Measurements from ENCODE around the gene DSCAML1. TPM values are rescaled to one million over a fixed set of nuclear protein-coding genes. Genes with fewer than 3 reads are reported as not detected.

DSCAML1 gene
- total RNA-seq, 2 experiments from 2014 or later, result 0.29 to 0.67 TPM

- Mint-ChIP-seq H3K4me1 (ENCODE audit: low read depth) (peaks cover 7% of the 10 kb centered on the region), H3K9me3 (no peaks in the 10 kb centered on the region), H3K4me3 (no peak overlapping the region), H3K27me3 (peaks cover 31% of the 10 kb centered on the region), H3K36me3 (no peaks in the 10 kb centered on the region), H3K27ac (no peak overlapping the region)
- ChIA-PET POLR2A (no interaction called here), CTCF (interaction anchor here (2.8 kb wide), 1 partner anchor 9 kb away, joined by 19 read pairs; no protein-coding TSS in a partner anchor)
- intact Hi-C loops (cut with micrococcal nuclease), result no loop called here
- no peak for DNase-seq
Measured at GRCh38 chr11:117799634-117800033, 2.6 kb upstream of the DSCAML1 start.

- ChIA-PET POLR2A (no interaction called here), CTCF (no interaction called here)
- intact Hi-C loops (cut with micrococcal nuclease), result no loop called here
- DNase-seq, result no peak
- no peaks in the 10 kb centered on the region for H3K36me3 Mint-ChIP-seq
- H3K27me3 Mint-ChIP-seq, result peaks cover 53% of the 10 kb centered on the region
- H3K9me3 Mint-ChIP-seq, result no peaks in the 10 kb centered on the region
- no peak overlapping the region for H3K27ac Mint-ChIP-seq
- no peak overlapping the region for H3K4me3 Mint-ChIP-seq
- H3K4me1 Mint-ChIP-seq (ENCODE audit: low read depth), result peaks cover 7% of the 10 kb centered on the region
Measured at GRCh38 chr11:117796456-117796871, 552 bp downstream of the DSCAML1 start.

- POLR2A ChIA-PET, result no interaction called here
- Mint-ChIP-seq H3K27ac (no peak overlapping the region), H3K36me3 (no peaks in the 10 kb centered on the region), H3K4me3 (no peak overlapping the region), H3K4me1 (ENCODE audit: low read depth) (peaks cover 7% of the 10 kb centered on the region), H3K9me3 (no peaks in the 10 kb centered on the region), H3K27me3 (peaks cover 53% of the 10 kb centered on the region)
- intact Hi-C loops (cut with micrococcal nuclease), result no loop called here
- CTCF ChIA-PET, result no interaction called here
- DNase-seq, result no peak
Measured at GRCh38 chr11:117795638-117796455, 1.2 kb downstream of the DSCAML1 start.

GRCh38 chr11:117794772-117795629 lies 2.0 kb downstream of the DSCAML1 start:
- intact Hi-C loops (cut with micrococcal nuclease), result no loop called here
- Mint-ChIP-seq H3K4me1 (ENCODE audit: low read depth) (peaks cover 7% of the 10 kb centered on the region), H3K9me3 (no peaks in the 10 kb centered on the region), H3K27ac (no peak overlapping the region), H3K36me3 (no peaks in the 10 kb centered on the region), H3K27me3 (peaks cover 59% of the 10 kb centered on the region), H3K4me3 (no peak overlapping the region)
- ChIA-PET CTCF (interaction anchor here (0.6 kb wide), 1 partner anchor 13 kb away, joined by 4 read pairs; no protein-coding TSS in a partner anchor), POLR2A (no interaction called here)
- DNase-seq, result no peak

- H3K4me1 Mint-ChIP-seq (ENCODE audit: low read depth), result peaks cover 7% of the 10 kb centered on the region
- no peak overlapping the region for H3K27ac Mint-ChIP-seq
- intact Hi-C loops (cut with micrococcal nuclease), result no loop called here
- ChIA-PET CTCF (interaction anchor here (0.6 kb wide), 1 partner anchor 14 kb away, joined by 4 read pairs; no protein-coding TSS in a partner anchor), POLR2A (no interaction called here)
- H3K36me3 Mint-ChIP-seq, result no peaks in the 10 kb centered on the region
- H3K27me3 Mint-ChIP-seq, result peaks cover 57% of the 10 kb centered on the region
- DNase-seq, result no peak
- no peaks in the 10 kb centered on the region for H3K9me3 Mint-ChIP-seq
- H3K4me3 Mint-ChIP-seq, result no peak overlapping the region
Measured at GRCh38 chr11:117794135-117794534, 2.9 kb downstream of the DSCAML1 start.

GRCh38 chr11:117793583-117793982 lies 3.4 kb downstream of the DSCAML1 start:
- Mint-ChIP-seq H3K9me3 (no peaks in the 10 kb centered on the region), H3K27ac (no peak overlapping the region)
- intact Hi-C loops (cut with micrococcal nuclease), result no loop called here

GRCh38 chr11:117792992-117793391 lies 4.0 kb downstream of the DSCAML1 start:
- CTCF ChIA-PET, result interaction anchor here (0.6 kb wide), 1 partner anchor 143 kb away, joined by 3 read pairs; no protein-coding TSS in a partner anchor
- no peak overlapping the region for H3K27ac Mint-ChIP-seq
- no peak overlapping the region for H3K4me3 Mint-ChIP-seq
- H3K36me3 Mint-ChIP-seq, result no peaks in the 10 kb centered on the region
- intact Hi-C loops (cut with micrococcal nuclease), result no loop called here
- DNase-seq, result no peak
- POLR2A ChIA-PET, result no interaction called here
- peaks cover 7% of the 10 kb centered on the region for H3K4me1 Mint-ChIP-seq (ENCODE audit: low read depth)
- H3K9me3 Mint-ChIP-seq, result no peaks in the 10 kb centered on the region
- H3K27me3 Mint-ChIP-seq, result peaks cover 54% of the 10 kb centered on the region

More at GRCh38 chr11:117793583-117793982, 3.4 kb downstream of the DSCAML1 start:
- no peak for DNase-seq
- peaks cover 54% of the 10 kb centered on the region for H3K27me3 Mint-ChIP-seq
- H3K36me3 Mint-ChIP-seq, result no peaks in the 10 kb centered on the region
- ChIA-PET POLR2A (no interaction called here), CTCF (interaction anchor here (0.6 kb wide), 1 partner anchor 143 kb away, joined by 3 read pairs; no protein-coding TSS in a partner anchor)
- H3K4me3 Mint-ChIP-seq, result no peak overlapping the region
- H3K4me1 Mint-ChIP-seq (ENCODE audit: low read depth), result peaks cover 7% of the 10 kb centered on the region

- H3K36me3 Mint-ChIP-seq, result no peaks in the 10 kb centered on the region
- H3K9me3 Mint-ChIP-seq, result no peaks in the 10 kb centered on the region
- ChIA-PET CTCF (no interaction called here), POLR2A (no interaction called here)
- peaks cover 4% of the 10 kb centered on the region for H3K4me1 Mint-ChIP-seq (ENCODE audit: low read depth)
- peaks cover 53% of the 10 kb centered on the region for H3K27me3 Mint-ChIP-seq
- intact Hi-C loops (cut with micrococcal nuclease), result no loop called here
- H3K27ac Mint-ChIP-seq, result no peak overlapping the region
- H3K4me3 Mint-ChIP-seq, result no peak overlapping the region
- DNase-seq, result no peak
Measured at GRCh38 chr11:117792241-117792640, 4.8 kb downstream of the DSCAML1 start.

GRCh38 chr11:117790279-117790678 lies 6.7 kb downstream of the DSCAML1 start:
- Mint-ChIP-seq H3K4me3 (no peak overlapping the region), H3K27me3 (peaks cover 52% of the 10 kb centered on the region), H3K27ac (no peak overlapping the region), H3K4me1 (ENCODE audit: low read depth) (no peaks in the 10 kb centered on the region), H3K36me3 (no peaks in the 10 kb centered on the region), H3K9me3 (no peaks in the 10 kb centered on the region)
- intact Hi-C loops (cut with micrococcal nuclease), result no loop called here
- no peak for DNase-seq
- CTCF ChIA-PET, result no interaction called here
- POLR2A ChIA-PET, result no interaction called here

GRCh38 chr11:117789241-117789640 lies 7.8 kb downstream of the DSCAML1 start:
- POLR2A ChIA-PET, result no interaction called here
- CTCF ChIA-PET, result interaction anchor here (1.5 kb wide), 1 partner anchor 18 kb away, joined by 6 read pairs; no protein-coding TSS in a partner anchor
- H3K4me1 Mint-ChIP-seq (ENCODE audit: low read depth), result no peaks in the 10 kb centered on the region
- no peak overlapping the region for H3K27ac Mint-ChIP-seq
- intact Hi-C loops (cut with micrococcal nuclease), result no loop called here
- peaks cover 49% of the 10 kb centered on the region for H3K27me3 Mint-ChIP-seq
- no peaks in the 10 kb centered on the region for H3K9me3 Mint-ChIP-seq
- DNase-seq, result no peak
- H3K36me3 Mint-ChIP-seq, result no peaks in the 10 kb centered on the region
- H3K4me3 Mint-ChIP-seq, result no peak overlapping the region

GRCh38 chr11:117786135-117786870 lies 10.7 kb downstream of the DSCAML1 start:
- ChIA-PET CTCF (interaction anchor here (0.9 to 1.5 kb wide), 2 partner anchors 21 to 360 kb away, joined by 3 to 4 read pairs; no protein-coding TSS in a partner anchor), POLR2A (no interaction called here)
- Mint-ChIP-seq H3K27ac (no peak overlapping the region), H3K27me3 (peaks cover 48% of the 10 kb centered on the region), H3K4me1 (ENCODE audit: low read depth) (no peaks in the 10 kb centered on the region), H3K4me3 (no peak overlapping the region), H3K9me3 (no peaks in the 10 kb centered on the region), H3K36me3 (no peaks in the 10 kb centered on the region)
- DNase-seq, result no peak
- intact Hi-C loops (cut with micrococcal nuclease), result no loop called here

- ChIA-PET POLR2A (no interaction called here), CTCF (no interaction called here)
- no peaks in the 10 kb centered on the region for H3K36me3 Mint-ChIP-seq
- no peak overlapping the region for H3K4me3 Mint-ChIP-seq
- no peak for DNase-seq
- peaks cover 43% of the 10 kb centered on the region for H3K27me3 Mint-ChIP-seq
- no peak overlapping the region for H3K27ac Mint-ChIP-seq
- H3K9me3 Mint-ChIP-seq, result no peaks in the 10 kb centered on the region
- H3K4me1 Mint-ChIP-seq (ENCODE audit: low read depth), result no peaks in the 10 kb centered on the region
- intact Hi-C loops (cut with micrococcal nuclease), result no loop called here
Measured at GRCh38 chr11:117782101-117782500, 14.9 kb downstream of the DSCAML1 start.
